Measurements from ENCODE around the gene LCN9. TPM values are rescaled to one million over a fixed set of nuclear protein-coding genes. Genes with fewer than 3 reads are reported as not detected.
"Not testable (repeated sequence)": the region's sequence is repeated elsewhere in the genome, so short reads cannot be mapped to it uniquely, and the experiment has no call there.

Gene LCN9
- total RNA-seq, 1 experiment from 2014 or later = not detected

- no peak overlapping the region for H3K9ac ChIP-seq (ENCODE audit: low read length)
- no peaks in the 10 kb centered on the region for H4K20me1 ChIP-seq (ENCODE audit: low read length)
- intact Hi-C loops (cut with micrococcal nuclease) = no loop called here
- H3K4me3 ChIP-seq (ENCODE audit: low read length) = no peak overlapping the region
- DNase-seq = no peak
- no peaks in the 10 kb centered on the region for H3K9me3 ChIP-seq (ENCODE audit: low read length)
- TF ChIP-seq EZH2 (IDR thresholded peaks at IDR 0.05; ENCODE audit: low read length, unreplicated experiment) (no peak), CTCF (conservative IDR thresholded peaks at IDR 0.05; ENCODE audit: low read depth, low read length) (no peak), EZH2phosphoT487 (IDR thresholded peaks at IDR 0.05; ENCODE audit: borderline replicate concordance, low read length) (no peak)
- peaks cover 14% of the 10 kb centered on the region for H3K27me3 ChIP-seq (ENCODE audit: low read length)
- no peak overlapping the region for H3K27ac ChIP-seq (ENCODE audit: low read length)
- no peak overlapping the region for H2AFZ ChIP-seq (ENCODE audit: low read length)
- ATAC-seq = no peak
- no peaks in the 10 kb centered on the region for H3K79me2 ChIP-seq (ENCODE audit: low read length)
- H3K4me1 ChIP-seq (ENCODE audit: insufficient read depth, low read length) = no peaks in the 10 kb centered on the region
- CTCF ChIA-PET = no interaction called here
- POLR2A ChIA-PET (ENCODE audit: unreplicated experiment) = no interaction called here
- no peaks in the 10 kb centered on the region for H3F3A ChIP-seq (ENCODE audit: low read length, unreplicated experiment)
- BruUV-seq (replicated peaks) = no TSS peak
- no peak overlapping the region for H3K4me2 ChIP-seq (ENCODE audit: low read length)
- no peaks in the 10 kb centered on the region for H3K9me2 ChIP-seq (replicated peaks; ENCODE audit: low read length)
- H3K36me3 ChIP-seq (ENCODE audit: low read depth, low read length) = no peaks in the 10 kb centered on the region
Observed at GRCh38 chr9:135669616-135670285, 6.6 kb downstream of the LCN9 start.

- no peak overlapping the region for H2AFZ ChIP-seq (ENCODE audit: low read length)
- no TSS peak for BruUV-seq (replicated peaks)
- CTCF ChIA-PET = no interaction called here
- intact Hi-C loops (cut with micrococcal nuclease) = no loop called here
- POLR2A ChIA-PET (ENCODE audit: unreplicated experiment) = no interaction called here
- H3K36me3 ChIP-seq (ENCODE audit: low read depth, low read length) = no peaks in the 10 kb centered on the region
- no peaks in the 10 kb centered on the region for H3K4me1 ChIP-seq (ENCODE audit: insufficient read depth, low read length)
- DNase-seq (no peak), ATAC-seq (no peak)
- H3K79me2 ChIP-seq (ENCODE audit: low read length) = no peaks in the 10 kb centered on the region
- H3K9me3 ChIP-seq (ENCODE audit: low read length) = no peaks in the 10 kb centered on the region
- no peak overlapping the region for H3K9ac ChIP-seq (ENCODE audit: low read length)
- no peak overlapping the region for H3K4me2 ChIP-seq (ENCODE audit: low read length)
- TF ChIP-seq CTCF (conservative IDR thresholded peaks at IDR 0.05; ENCODE audit: low read depth, low read length) = no peak
- no peaks in the 10 kb centered on the region for H3F3A ChIP-seq (ENCODE audit: low read length, unreplicated experiment)
- peaks cover 14% of the 10 kb centered on the region for H3K27me3 ChIP-seq (ENCODE audit: low read length)
- no peak overlapping the region for H3K4me3 ChIP-seq (ENCODE audit: low read length)
- H3K9me2 ChIP-seq (replicated peaks; ENCODE audit: low read length) = no peaks in the 10 kb centered on the region
- no peak overlapping the region for H3K27ac ChIP-seq (ENCODE audit: low read length)
- H4K20me1 ChIP-seq (ENCODE audit: low read length) = no peaks in the 10 kb centered on the region
Observed at GRCh38 chr9:135670721-135671590, 7.8 kb downstream of the LCN9 start.

GRCh38 chr9:135671591-135672041 is 8.5 kb downstream of the LCN9 start:
- H3K4me1 ChIP-seq (ENCODE audit: insufficient read depth, low read length) = no peaks in the 10 kb centered on the region
- intact Hi-C loops (cut with micrococcal nuclease) = no loop called here
- ChIA-PET CTCF (no interaction called here), POLR2A (ENCODE audit: unreplicated experiment) (no interaction called here)
- H3K27ac ChIP-seq (ENCODE audit: low read length) = no peak overlapping the region
- H3K9me3 ChIP-seq (ENCODE audit: low read length) = no peaks in the 10 kb centered on the region
- ATAC-seq (no peak), DNase-seq (no peak)
- H3K9ac ChIP-seq (ENCODE audit: low read length) = no peak overlapping the region
- no peak overlapping the region for H3K4me2 ChIP-seq (ENCODE audit: low read length)
- no peaks in the 10 kb centered on the region for H3K36me3 ChIP-seq (ENCODE audit: low read depth, low read length)
- no peak overlapping the region for H3K4me3 ChIP-seq (ENCODE audit: low read length)
- no peak overlapping the region for H2AFZ ChIP-seq (ENCODE audit: low read length)
- peaks cover 11% of the 10 kb centered on the region for H3K27me3 ChIP-seq (ENCODE audit: low read length)
- no peaks in the 10 kb centered on the region for H3K9me2 ChIP-seq (replicated peaks; ENCODE audit: low read length)
- BruUV-seq (replicated peaks) = no TSS peak
- H3F3A ChIP-seq (ENCODE audit: low read length, unreplicated experiment) = no peaks in the 10 kb centered on the region
- H3K79me2 ChIP-seq (ENCODE audit: low read length) = no peaks in the 10 kb centered on the region
- no peaks in the 10 kb centered on the region for H4K20me1 ChIP-seq (ENCODE audit: low read length)
- TF ChIP-seq CTCF (conservative IDR thresholded peaks at IDR 0.05; ENCODE audit: low read depth, low read length) = peak; percentile 24; the same call in 1 of the 2 replicates
- no peak for TF ChIP-seq EZH2phosphoT487 (IDR thresholded peaks at IDR 0.05; ENCODE audit: borderline replicate concordance, low read length)

- intact Hi-C loops (cut with micrococcal nuclease); H3K4me1 ChIP-seq (ENCODE audit: insufficient read depth, low read length); CTCF ChIA-PET; H4K20me1 ChIP-seq (ENCODE audit: low read length); H3K9me3 ChIP-seq (ENCODE audit: low read length); DNase-seq; H3F3A ChIP-seq (ENCODE audit: low read length, unreplicated experiment); H3K4me2 ChIP-seq (ENCODE audit: low read length); H3K9me2 ChIP-seq (replicated peaks; ENCODE audit: low read length); BruUV-seq (replicated peaks); H3K79me2 ChIP-seq (ENCODE audit: low read length); ATAC-seq; H3K4me3 ChIP-seq (ENCODE audit: low read length); H3K27ac ChIP-seq (ENCODE audit: low read length); POLR2A ChIA-PET (ENCODE audit: unreplicated experiment); H3K36me3 ChIP-seq (ENCODE audit: low read depth, low read length); H2AFZ ChIP-seq (ENCODE audit: low read length); H3K9ac ChIP-seq (ENCODE audit: low read length): not testable (repeated sequence)
- H3K27me3 ChIP-seq (ENCODE audit: low read length) = peaks cover 11% of the 10 kb centered on the region
Observed at GRCh38 chr9:135672786-135673185, 9.7 kb downstream of the LCN9 start.
